ENCODE data around the gene DCAF4L1.
A peak's percentile ranks its signal among the peaks of the same experiment; 100 is the strongest.

The DCAF4L1 gene

GRCh38 chr4:41981456-41981855 lies at the start of gene DCAF4L1:
DCAF4L1 (plus strand) TSS chr4:41981756; CDS start chr4:41981793, 37 bp downstream.
- DNase-seq (ENCODE audit: low read depth): no peak

GRCh38 chr4:41932988-41933387 lies 48.6 kb upstream of the DCAF4L1 start:
- DNase-seq (ENCODE audit: low read depth): no peak

- DNase-seq (ENCODE audit: low read depth): no peak
Measured at GRCh38 chr4:41933997-41934503, 47.5 kb upstream of the DCAF4L1 start.

- peak; percentile 15 for DNase-seq (ENCODE audit: low read depth)
Measured at GRCh38 chr4:41934514-41934900, 47.0 kb upstream of the DCAF4L1 start.

- DNase-seq (ENCODE audit: low read depth): peak; percentile 87
Measured at GRCh38 chr4:41934901-41935651, 46.5 kb upstream of the DCAF4L1 start, which contains the start of gene TMEM33. TMEM33 (plus strand) TSS chr4:41935429; CDS start chr4:41935485, 56 bp downstream.

GRCh38 chr4:41935652-41936021 lies 45.9 kb upstream of the DCAF4L1 start:
- peak; percentile 32 for DNase-seq (ENCODE audit: low read depth)

- DNase-seq (ENCODE audit: low read depth): peak; percentile 91
Measured at GRCh38 chr4:41939016-41939626, 42.4 kb upstream of the DCAF4L1 start.

GRCh38 chr4:41940834-41941233 lies 40.7 kb upstream of the DCAF4L1 start:
- no peak for DNase-seq (ENCODE audit: low read depth)

GRCh38 chr4:41943506-41943905 lies 38.0 kb upstream of the DCAF4L1 start:
- DNase-seq (ENCODE audit: low read depth): no peak

- no peak for DNase-seq (ENCODE audit: low read depth)
Measured at GRCh38 chr4:41944089-41944488, 37.5 kb upstream of the DCAF4L1 start.

- no peak for DNase-seq (ENCODE audit: low read depth)
Measured at GRCh38 chr4:41949531-41949930, 32.0 kb upstream of the DCAF4L1 start.

GRCh38 chr4:41957634-41958033 lies 23.9 kb upstream of the DCAF4L1 start:
- DNase-seq (ENCODE audit: low read depth): peak; percentile 20

- DNase-seq (ENCODE audit: low read depth): peak; percentile 34
Measured at GRCh38 chr4:41963105-41963504, 18.5 kb upstream of the DCAF4L1 start.

GRCh38 chr4:41964401-41964800 lies 17.2 kb upstream of the DCAF4L1 start:
- no peak for DNase-seq (ENCODE audit: low read depth)

- DNase-seq (ENCODE audit: low read depth): no peak
Measured at GRCh38 chr4:41967392-41967791, 14.2 kb upstream of the DCAF4L1 start.

GRCh38 chr4:41969671-41970070 lies 11.9 kb upstream of the DCAF4L1 start:
- DNase-seq (ENCODE audit: low read depth): no peak

GRCh38 chr4:41975341-41975740 lies 6.2 kb upstream of the DCAF4L1 start:
- DNase-seq (ENCODE audit: low read depth): no peak

GRCh38 chr4:41976775-41977516 lies 4.6 kb upstream of the DCAF4L1 start:
- no peak for DNase-seq (ENCODE audit: low read depth)

GRCh38 chr4:41977709-41978108 lies 3.8 kb upstream of the DCAF4L1 start:
- peak; percentile 38 for DNase-seq (ENCODE audit: low read depth)

GRCh38 chr4:41982716-41983115 lies 1.2 kb downstream of the DCAF4L1 start:
- DNase-seq (ENCODE audit: low read depth): no peak

- DNase-seq (ENCODE audit: low read depth): no peak
Measured at GRCh38 chr4:41985151-41985550, 3.6 kb downstream of the DCAF4L1 start.

- peak; percentile 9 for DNase-seq (ENCODE audit: low read depth)
Measured at GRCh38 chr4:41989994-41990364, 8.4 kb downstream of the DCAF4L1 start.

Data from iris pigment epithelial cell (primary cell).